Keratinocyte (primary cell): ENCODE results near the gene RAB40A. TPM values are rescaled to one million over a fixed set of nuclear protein-coding genes. Genes with fewer than 3 reads are reported as not detected.
"Not testable (repeated sequence)": the region's sequence is repeated elsewhere in the genome, so short reads cannot be mapped to it uniquely, and the experiment has no call there.

Experiments used
- DNase-seq: peaks from one replicate; pipeline ENCODE4 v3.0.0-alpha.2; 2011; ENCODE audit warnings: low read depth, missing footprints, low spot score
- FAIRE-seq: peaks from 2 replicates; lab custom pipeline; 2011; peaks lifted over from hg19 to GRCh38; lab: Jason Lieb, UNC
- H2AFZ ChIP-seq: 2 replicates; pipeline ENCODE4 v1.6.0; 2012; ENCODE audit warnings: low read length, control low read depth, inconsistent platforms; ENCODE audit not compliant: control insufficient read depth
- H3K27ac ChIP-seq: 2 replicates; pipeline ENCODE4 v1.5.1; 2011; ENCODE audit warnings: low read length; ENCODE audit not compliant: control insufficient read depth, insufficient read depth
- H3K27me3 ChIP-seq: 3 replicates; pipeline ENCODE4 v1.6.0; 2011; ENCODE audit warnings: low read length; ENCODE audit not compliant: control insufficient read depth, insufficient read depth; ENCODE audit errors: extremely low read depth
- H3K36me3 ChIP-seq, 2 experiments: 2 replicates in 1 of 2; 3 replicates in 1 of 2; pipeline ENCODE4 v1.5.1; 2011; ENCODE audit warnings: low read length in 2 of 2, mild to moderate bottlenecking in 1 of 2; ENCODE audit not compliant: control insufficient read depth in 2 of 2, insufficient read depth in 2 of 2; ENCODE audit errors: extremely low read depth in 1 of 2
- H3K4me1 ChIP-seq: 3 replicates; pipeline ENCODE4 v1.5.1; 2011; ENCODE audit warnings: low read length; ENCODE audit not compliant: control insufficient read depth, insufficient read depth; ENCODE audit errors: extremely low read depth
- H3K4me2 ChIP-seq: 3 replicates; pipeline ENCODE4 v1.6.0; 2011; ENCODE audit warnings: low read depth, low read length; ENCODE audit not compliant: control insufficient read depth, insufficient read depth; ENCODE audit errors: extremely low read depth
- H3K4me3 ChIP-seq, 3 experiments: fragments of 200-600 bp in 1 of 3; sonication (generic) in 1 of 3; 2 replicates in 2 of 3; 3 replicates in 1 of 3; pipeline ENCODE4 v1.5.1; 2011 to 2016; ENCODE audit warnings: low read length in 3 of 3, mild to moderate bottlenecking in 3 of 3, control low read depth in 2 of 3, inconsistent platforms in 1 of 3, low read depth in 1 of 3, mixed read lengths in 1 of 3, mixed run types in 1 of 3, moderate library complexity in 1 of 3; ENCODE audit not compliant: control insufficient read depth in 2 of 3, insufficient read depth in 2 of 3; ENCODE audit errors: extremely low read depth in 1 of 3
- H3K79me2 ChIP-seq: 2 replicates; pipeline ENCODE4 v1.6.0; 2012; ENCODE audit warnings: low read length; ENCODE audit not compliant: control insufficient read depth, insufficient read depth
- H3K9ac ChIP-seq: 3 replicates; pipeline ENCODE4 v1.6.0; 2011; ENCODE audit warnings: low read length; ENCODE audit not compliant: control insufficient read depth, insufficient read depth; ENCODE audit errors: extremely low read depth
- H3K9me1 ChIP-seq: 3 replicates; pipeline ENCODE4 v1.6.0; 2011; ENCODE audit warnings: low read length; ENCODE audit not compliant: control insufficient read depth, insufficient read depth; ENCODE audit errors: extremely low read depth
- H3K9me3 ChIP-seq: 2 replicates; pipeline ENCODE4 v1.5.1; 2012; ENCODE audit warnings: low read depth, low read length; ENCODE audit not compliant: control insufficient read depth
- H4K20me1 ChIP-seq: 3 replicates; pipeline ENCODE4 v1.6.0; 2011; ENCODE audit warnings: low read length; ENCODE audit not compliant: control insufficient read depth, insufficient read depth; ENCODE audit errors: extremely low read depth
- EZH2 ChIP-seq: IDR thresholded peaks from one replicate; pipeline ENCODE4 v1.6.1; 2012; ENCODE audit warnings: inconsistent platforms, mild to moderate bottlenecking, low read length, moderate library complexity
- dilution Hi-C: fragments of 300-500 bp; cut with MboI; formaldehyde crosslinking; loops from one replicate; pipeline ENCODE4 v1.7.0; 2020; ENCODE audit warnings: low sequenced_read_pairs; ENCODE audit not compliant: extremely low pct_ligation_motif_present
- polyA plus RNA-seq, 5 experiments: library from polyadenylated mRNA; depleted of rRNA in 3 of 5; stranded (reverse) in 3 of 5; stranded (forward) in 1 of 5; unstranded in 1 of 5; fragments of >200 nt; gene quantifications; 1 replicate in 1 of 5; 2 replicates in 3 of 5; 3 replicates in 1 of 5; pipeline versions ENCODE4 v1.2.1 to v1.2.3, GENCODE V29; 2011 to 2012; ENCODE audit warnings: missing spikeins in 2 of 5, low read depth in 1 of 5, low replicate concordance in 1 of 5
- TF ChIP-seq, protein P1 (sequence below), 3 experiments: IDR thresholded peaks in 1 of 3; conservative IDR thresholded peaks in 1 of 3; optimal IDR thresholded peaks in 1 of 3; 2 replicates in 2 of 3; 3 replicates in 1 of 3; pipeline versions ENCODE3 to v1.5.1; 2011; ENCODE audit warnings: low read length in 3 of 3, mild to moderate bottlenecking in 3 of 3, moderate library complexity in 2 of 3, control low read depth in 1 of 3, inconsistent platforms in 1 of 3; ENCODE audit not compliant: insufficient read depth in 2 of 3; ENCODE audit errors: extremely low read depth in 1 of 3

Gene RAB40A
- polyA plus RNA-seq, 1 donor (not counting 4 experiments of a cell fraction or from before 2014, with no cell fraction given) = 0.33 TPM

DNA sequence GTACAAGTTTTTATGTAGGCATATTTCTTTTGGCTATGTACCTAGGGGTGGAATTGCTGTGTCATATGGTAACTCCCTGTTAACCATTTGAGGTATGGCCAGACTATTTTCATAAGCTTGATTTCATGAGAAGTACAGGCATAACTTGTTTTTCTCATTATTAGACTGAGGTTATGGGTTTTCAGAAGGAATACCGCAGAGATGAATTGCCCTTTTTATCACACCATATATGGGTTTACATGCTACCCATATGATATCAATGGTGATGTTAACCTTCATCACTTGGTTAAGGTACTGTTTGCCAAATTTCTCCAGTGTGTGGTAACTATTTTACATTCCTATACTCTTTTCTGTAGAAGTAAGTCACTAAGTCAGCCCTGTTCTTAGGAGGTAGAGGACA lies 23.5 kb downstream of the RAB40A start:
- H2AFZ ChIP-seq = no peak overlapping the region
- H3K27me3 ChIP-seq = no peaks in the 10 kb centered on the region
- no peaks in the 10 kb centered on the region for H4K20me1 ChIP-seq
- H3K4me2 ChIP-seq = no peak overlapping the region
- no peaks in the 10 kb centered on the region for H3K36me3 ChIP-seq
- DNase-seq (no peak), FAIRE-seq (no peak)
- TF ChIP-seq, protein P1, sequence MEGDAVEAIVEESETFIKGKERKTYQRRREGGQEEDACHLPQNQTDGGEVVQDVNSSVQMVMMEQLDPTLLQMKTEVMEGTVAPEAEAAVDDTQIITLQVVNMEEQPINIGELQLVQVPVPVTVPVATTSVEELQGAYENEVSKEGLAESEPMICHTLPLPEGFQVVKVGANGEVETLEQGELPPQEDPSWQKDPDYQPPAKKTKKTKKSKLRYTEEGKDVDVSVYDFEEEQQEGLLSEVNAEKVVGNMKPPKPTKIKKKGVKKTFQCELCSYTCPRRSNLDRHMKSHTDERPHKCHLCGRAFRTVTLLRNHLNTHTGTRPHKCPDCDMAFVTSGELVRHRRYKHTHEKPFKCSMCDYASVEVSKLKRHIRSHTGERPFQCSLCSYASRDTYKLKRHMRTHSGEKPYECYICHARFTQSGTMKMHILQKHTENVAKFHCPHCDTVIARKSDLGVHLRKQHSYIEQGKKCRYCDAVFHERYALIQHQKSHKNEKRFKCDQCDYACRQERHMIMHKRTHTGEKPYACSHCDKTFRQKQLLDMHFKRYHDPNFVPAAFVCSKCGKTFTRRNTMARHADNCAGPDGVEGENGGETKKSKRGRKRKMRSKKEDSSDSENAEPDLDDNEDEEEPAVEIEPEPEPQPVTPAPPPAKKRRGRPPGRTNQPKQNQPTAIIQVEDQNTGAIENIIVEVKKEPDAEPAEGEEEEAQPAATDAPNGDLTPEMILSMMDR (optimal IDR thresholded peaks at IDR 0.05 in 1 of 3, IDR thresholded peaks at IDR 0.05 in 1 of 3, conservative IDR thresholded peaks at IDR 0.05 in 1 of 3; ENCODE audit: extremely low read depth in 1 of 3, insufficient read depth in 2 of 3, low read length in 3 of 3) = no peak
- no peak for TF ChIP-seq EZH2
- dilution Hi-C loops = no loop called here
- no peak overlapping the region for H3K27ac ChIP-seq
- H3K79me2 ChIP-seq = no peaks in the 10 kb centered on the region
- H3K9ac ChIP-seq = no peak overlapping the region
- H3K4me1 ChIP-seq = no peaks in the 10 kb centered on the region
- H3K9me3 ChIP-seq = no peaks in the 10 kb centered on the region
- H3K9me1 ChIP-seq = no peaks in the 10 kb centered on the region
- H3K4me3 ChIP-seq = no peak overlapping the region

DNA sequence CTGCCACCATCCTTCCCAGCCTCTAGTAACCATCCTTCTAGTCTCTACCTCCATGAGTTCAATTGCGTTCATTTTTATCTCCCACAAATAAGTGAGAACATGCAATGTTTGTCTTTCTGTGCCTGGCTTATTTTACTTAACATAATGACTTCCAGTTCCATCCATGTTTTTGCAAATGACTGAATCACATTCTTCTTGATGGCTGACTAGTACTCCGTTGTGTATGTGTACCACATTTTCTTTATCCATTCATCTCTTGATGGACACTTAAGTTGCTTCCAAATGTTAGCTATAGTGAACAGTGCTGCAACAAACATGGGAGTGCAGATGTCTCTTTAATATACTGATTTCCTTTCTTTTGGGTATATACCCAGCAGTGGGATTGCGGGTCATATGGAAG lies 25.7 kb downstream of the RAB40A start:
- H3K9me3 ChIP-seq, FAIRE-seq, H4K20me1 ChIP-seq, H3K79me2 ChIP-seq, dilution Hi-C loops, DNase-seq, H2AFZ ChIP-seq, H3K27ac ChIP-seq, H3K9ac ChIP-seq, H3K36me3 ChIP-seq, H3K4me3 ChIP-seq, H3K27me3 ChIP-seq, H3K4me1 ChIP-seq, H3K9me1 ChIP-seq, H3K4me2 ChIP-seq: not testable (repeated sequence)

DNA sequence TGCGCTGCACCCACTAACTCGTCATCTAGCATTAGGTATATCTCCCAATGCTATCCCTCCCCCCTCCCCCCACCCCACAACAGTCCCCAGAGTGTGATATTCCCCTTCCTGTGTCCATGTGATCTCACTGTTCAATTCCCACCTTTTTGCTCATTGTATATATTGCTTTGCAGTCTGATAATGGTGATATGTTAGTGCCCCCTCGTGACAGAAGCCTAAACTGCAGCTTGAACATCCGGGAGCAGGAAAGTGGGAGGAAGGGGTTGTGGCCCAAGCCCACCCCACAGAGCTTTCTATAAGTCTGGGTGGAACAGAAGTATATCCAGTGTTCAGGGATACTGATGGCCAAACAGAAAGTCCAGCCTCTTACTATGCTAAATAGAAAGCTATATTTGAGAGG lies 29.6 kb downstream of the RAB40A start:
- H4K20me1 ChIP-seq, H3K4me1 ChIP-seq, DNase-seq, FAIRE-seq, H3K36me3 ChIP-seq, H3K27me3 ChIP-seq, H3K27ac ChIP-seq, H3K4me2 ChIP-seq, H3K9me3 ChIP-seq, H3K9me1 ChIP-seq, H2AFZ ChIP-seq, H3K4me3 ChIP-seq, H3K79me2 ChIP-seq, dilution Hi-C loops, H3K9ac ChIP-seq: not testable (repeated sequence)
- TF ChIP-seq, protein P1 (optimal IDR thresholded peaks at IDR 0.05 in 1 of 3, IDR thresholded peaks at IDR 0.05 in 1 of 3, conservative IDR thresholded peaks at IDR 0.05 in 1 of 3; ENCODE audit: extremely low read depth in 1 of 3, insufficient read depth in 2 of 3, low read length in 3 of 3) = peak; percentile 43 to 61 (median 53)
